ENCODE measurements around the gene ABRAXAS1. TPM values are rescaled to one million over a fixed set of nuclear protein-coding genes. Genes with fewer than 3 reads are reported as not detected.

Gene ABRAXAS1
- polyA plus RNA-seq, 1 donor from 2014 or later = 7.6 TPM

Other genes starting within 250 kb of the ABRAXAS1 start
- gene COQ2, start 200.3 kb downstream of the ABRAXAS1 start, polyA plus RNA-seq = 9.8 TPM
- 0.54 TPM for gene HPSE, start 150.3 kb downstream of the ABRAXAS1 start, polyA plus RNA-seq
- 24.7 TPM for gene HELQ, start 29.3 kb downstream of the ABRAXAS1 start, polyA plus RNA-seq
- 65.6 TPM for gene MRPS18C, start 29.0 kb downstream of the ABRAXAS1 start, polyA plus RNA-seq
- gene GPAT3, start 51.0 kb upstream of the ABRAXAS1 start, polyA plus RNA-seq = not detected